H1 (cell line): ENCODE measurements around the gene ATP2C1. TPM values are rescaled to one million over a fixed set of nuclear protein-coding genes. Genes with fewer than 3 reads are reported as not detected.

ENCODE experiments used
- CTCF ChIA-PET: fragments of 300-600 bp; sonication (Branson Sonifier 250); formaldehyde crosslinking; loops from one replicate; lab custom pipeline; 2021; ENCODE audit not compliant: partially characterized antibody; lab: Charles Lee
- POLR2A ChIA-PET: fragments of 300-600 bp; sonication (Branson Sonifier 250); formaldehyde crosslinking; loops from one replicate; lab custom pipeline; 2021; ENCODE audit warnings: inconsistent platforms; ENCODE audit not compliant: partially characterized antibody; lab: Charles Lee
- DNase-seq, 2 experiments: peaks; one replicate each; pipeline versions ENCODE4 v3.0.0 to v3.0.0-alpha.2; 2010 to 2022; ENCODE audit warnings: low spot score in 2 of 2, low read depth in 1 of 2, mixed read lengths in 1 of 2
- FAIRE-seq: peaks from 2 replicates; lab custom pipeline; 2011; peaks lifted over from hg19 to GRCh38; lab: Jason Lieb, UNC
- H2AFZ ChIP-seq: 2 replicates; pipeline ENCODE4 v1.8.1; 2012; ENCODE audit warnings: low read length, inconsistent platforms
- H2AK5ac ChIP-seq: 2 replicates; pipeline ENCODE4 v1.6.1; 2013; ENCODE audit warnings: low read depth, low read length
- H2BK120ac ChIP-seq: replicated peaks from 2 replicates; pipeline ENCODE3; 2013; ENCODE audit warnings: low read depth, low read length, inconsistent platforms
- H2BK12ac ChIP-seq: 2 replicates; pipeline ENCODE4 v1.6.1; 2013; ENCODE audit warnings: low read depth, low read length
- H2BK15ac ChIP-seq: 2 replicates; pipeline ENCODE4 v1.6.1; 2013; ENCODE audit warnings: low read length
- H2BK20ac ChIP-seq: 2 replicates; pipeline ENCODE4 v1.6.1; 2013; ENCODE audit warnings: low read length
- H2BK5ac ChIP-seq: 2 replicates; pipeline ENCODE4 v1.6.1; 2013; ENCODE audit warnings: low read depth, low read length
- H3K14ac ChIP-seq: 2 replicates; pipeline ENCODE4 v1.6.1; 2013; ENCODE audit warnings: inconsistent platforms; ENCODE audit not compliant: insufficient read length
- H3K18ac ChIP-seq: 2 replicates; pipeline ENCODE4 v1.6.1; 2013; ENCODE audit warnings: low read length; ENCODE audit errors: extremely low read depth
- H3K23ac ChIP-seq: 2 replicates; pipeline ENCODE4 v1.6.1; 2013; ENCODE audit warnings: inconsistent platforms; ENCODE audit not compliant: insufficient read length
- H3K23me2 ChIP-seq: 2 replicates; pipeline ENCODE4 v1.6.1; 2013; ENCODE audit warnings: low read depth, low read length
- H3K27ac ChIP-seq: 2 replicates; pipeline ENCODE4 v1.6.1; 2011; ENCODE audit warnings: low read depth, low read length, inconsistent platforms
- H3K27me3 ChIP-seq, 4 experiments: replicated peaks in 1 of 4; 1 replicate in 1 of 4; 2 replicates in 3 of 4; pipeline versions ENCODE4 v1.6.1 to v1.8.1; 2011 to 2013; ENCODE audit warnings: low read length in 3 of 4, mild to moderate bottlenecking in 3 of 4, inconsistent platforms in 2 of 4, mixed read lengths in 2 of 4, moderate library complexity in 1 of 4; ENCODE audit not compliant: control insufficient read depth in 3 of 4, insufficient read depth in 3 of 4; ENCODE audit errors: extremely low read depth in 1 of 4
- H3K36me3 ChIP-seq, 4 experiments: 2 replicates each; pipeline versions ENCODE4 v1.6.1 to v1.8.1; 2011 to 2013; ENCODE audit warnings: mild to moderate bottlenecking in 4 of 4, low read length in 3 of 4, moderate library complexity in 2 of 4, control low read depth in 1 of 4, inconsistent platforms in 1 of 4; ENCODE audit not compliant: insufficient read depth in 4 of 4, control insufficient read depth in 2 of 4
- H3K4ac ChIP-seq: replicated peaks from 2 replicates; pipeline ENCODE3; 2013; ENCODE audit warnings: low read length, low read depth, mixed read lengths, inconsistent platforms; ENCODE audit not compliant: insufficient read length
- H3K4me1 ChIP-seq, 4 experiments: replicated peaks in 1 of 4; 1 replicate in 1 of 4; 2 replicates in 3 of 4; pipeline versions ENCODE4 v1.6.1 to v1.8.1; 2011 to 2013; ENCODE audit warnings: low read length in 3 of 4, inconsistent platforms in 2 of 4, mixed read lengths in 1 of 4; ENCODE audit not compliant: insufficient read depth in 4 of 4, control insufficient read depth in 3 of 4
- H3K4me2 ChIP-seq, 2 experiments: 2 replicates each; pipeline versions ENCODE4 v1.6.1 to v1.8.1; 2011 to 2013; ENCODE audit warnings: low read depth in 2 of 2, low read length in 2 of 2, control low read depth in 1 of 2, inconsistent platforms in 1 of 2, mild to moderate bottlenecking in 1 of 2; ENCODE audit not compliant: insufficient read depth in 1 of 2
- H3K4me3 ChIP-seq, 4 experiments: fragments of 200-600, 300-600 bp in 1 of 4; sonication (generic), shearing (Covaris generic), sonication (Bioruptor Twin) in 1 of 4; 2 replicates each; pipeline versions ENCODE4 v1.5.1 to v1.8.1; 2011 to 2016; ENCODE audit warnings: low read length in 4 of 4, low read depth in 3 of 4, control low read depth in 2 of 4, inconsistent platforms in 2 of 4, mild to moderate bottlenecking in 2 of 4, mixed read lengths in 1 of 4, moderate library complexity in 1 of 4; ENCODE audit not compliant: insufficient read depth in 2 of 4; ENCODE audit errors: extremely low read depth in 1 of 4
- H3K56ac ChIP-seq: replicated peaks from 2 replicates; pipeline ENCODE3; 2013; ENCODE audit warnings: low read depth, mild to moderate bottlenecking, mixed read lengths, low read length, inconsistent platforms; ENCODE audit not compliant: insufficient read length
- H3K79me1 ChIP-seq: 2 replicates; pipeline ENCODE4 v1.6.1; 2013; ENCODE audit warnings: low read depth, low read length, control low read depth
- H3K79me2 ChIP-seq, 2 experiments: 2 replicates each; pipeline versions ENCODE4 v1.6.1 to v1.8.1; 2012 to 2013; ENCODE audit warnings: low read length in 2 of 2, mild to moderate bottlenecking in 2 of 2, inconsistent platforms in 1 of 2; ENCODE audit not compliant: insufficient read depth in 2 of 2, control insufficient read depth in 1 of 2
- H3K9ac ChIP-seq, 4 experiments: replicated peaks in 1 of 4; 1 replicate in 1 of 4; 2 replicates in 3 of 4; pipeline versions ENCODE4 v1.6.1 to v1.8.1; 2011 to 2013; ENCODE audit warnings: low read depth in 3 of 4, low read length in 3 of 4, control low read depth in 2 of 4, mild to moderate bottlenecking in 2 of 4, moderate library complexity in 2 of 4, inconsistent platforms in 1 of 4; ENCODE audit errors: extremely low read depth in 1 of 4
- H3K9me3 ChIP-seq, 2 experiments: 2 replicates each; pipeline versions ENCODE4 v1.6.1 to v1.8.1; 2012 to 2013; ENCODE audit warnings: mild to moderate bottlenecking in 2 of 2, moderate library complexity in 2 of 2, control low read depth in 1 of 2, inconsistent platforms in 1 of 2, low read depth in 1 of 2, low read length in 1 of 2, mixed read lengths in 1 of 2; ENCODE audit not compliant: insufficient read depth in 2 of 2
- H4K20me1 ChIP-seq, 2 experiments: replicated peaks in 1 of 2; 2 replicates each; pipeline versions ENCODE3 to v1.8.1; 2011 to 2013; ENCODE audit warnings: inconsistent platforms in 2 of 2, low read length in 2 of 2, mild to moderate bottlenecking in 1 of 2; ENCODE audit not compliant: insufficient read depth in 2 of 2, control insufficient read depth in 1 of 2
- H4K5ac ChIP-seq: 2 replicates; pipeline ENCODE4 v1.6.1; 2013; ENCODE audit warnings: low read length, low read depth, mixed read lengths, inconsistent platforms; ENCODE audit not compliant: insufficient read length
- H4K8ac ChIP-seq: 2 replicates; pipeline ENCODE4 v1.8.0; 2013; ENCODE audit warnings: mild to moderate bottlenecking, moderate library complexity, low read length, inconsistent platforms; ENCODE audit not compliant: insufficient read depth; ENCODE audit errors: extremely low read depth
- H4K91ac ChIP-seq: replicated peaks from 2 replicates; pipeline ENCODE3; 2013; ENCODE audit warnings: low read length, mixed read lengths, inconsistent platforms; ENCODE audit not compliant: insufficient read length
- ASH2L ChIP-seq: fragments of 200-600, 300-600 bp; sonication (generic); IDR thresholded peaks from one replicate; pipeline ENCODE4 v1.7.1; 2017; ENCODE audit warnings: low read length
- BCL11A ChIP-seq, 2 experiments: IDR thresholded peaks; one replicate each; pipeline ENCODE4 v1.6.1; 2011; ENCODE audit warnings: low read depth in 2 of 2, low read length in 2 of 2, mild to moderate bottlenecking in 2 of 2
- EGR1 ChIP-seq: IDR thresholded peaks from 2 replicates; pipeline ENCODE4 v1.6.1; 2011; ENCODE audit warnings: low read depth, low read length, borderline replicate concordance
- POLR2AphosphoS5 ChIP-seq: IDR thresholded peaks from 2 replicates; pipeline ENCODE4 v1.6.1; 2011; ENCODE audit warnings: low read depth, low read length
- SP4 ChIP-seq: IDR thresholded peaks from 2 replicates; pipeline ENCODE4 v1.6.1; 2012; ENCODE audit warnings: low read length, inconsistent platforms
- TBP ChIP-seq: IDR thresholded peaks from 2 replicates; pipeline ENCODE4 v1.6.1; 2011; ENCODE audit warnings: low read depth, low read length, improper control_type of control experiment
- TEAD4 ChIP-seq: IDR thresholded peaks from 2 replicates; pipeline ENCODE4 v1.6.1; 2012; ENCODE audit warnings: low read depth, low read length, inconsistent platforms, mixed read lengths
- polyA plus RNA-seq, 7 experiments: library from polyadenylated mRNA; depleted of rRNA in 3 of 7; stranded (reverse) in 5 of 7; unstranded in 2 of 7; fragments of >200 nt in 5 of 7; fragments of 200-250 nt in 2 of 7; gene quantifications; 1 replicate in 5 of 7; 2 replicates in 1 of 7; 4 replicates in 1 of 7; pipeline versions ENCODE4 v1.2.1 to v1.2.3, GENCODE V29; 2011 to 2013; ENCODE audit warnings: missing spikeins in 2 of 7, mixed read lengths in 2 of 7
- total RNA-seq: library from RNA; stranded (reverse); fragmentation: NEBNext Ultra II Directional; extraction: Animal tissue kit (Norgen Biotek cat#: 25700); gene quantifications from 2 replicates; pipeline ENCODE4 v1.2.1, GENCODE V29; 2021
- TF ChIP-seq, protein P1 (sequence below): IDR thresholded peaks from 2 replicates; pipeline ENCODE4 v1.6.1; 2012; ENCODE audit warnings: low read length, inconsistent platforms

Gene ATP2C1
- total and polyA plus RNA-seq, 2 of the 8 experiments (the other 6 are each of a cell fraction or from before 2014, with no cell fraction given), result 50.7 to 68.5 TPM

DNA sequence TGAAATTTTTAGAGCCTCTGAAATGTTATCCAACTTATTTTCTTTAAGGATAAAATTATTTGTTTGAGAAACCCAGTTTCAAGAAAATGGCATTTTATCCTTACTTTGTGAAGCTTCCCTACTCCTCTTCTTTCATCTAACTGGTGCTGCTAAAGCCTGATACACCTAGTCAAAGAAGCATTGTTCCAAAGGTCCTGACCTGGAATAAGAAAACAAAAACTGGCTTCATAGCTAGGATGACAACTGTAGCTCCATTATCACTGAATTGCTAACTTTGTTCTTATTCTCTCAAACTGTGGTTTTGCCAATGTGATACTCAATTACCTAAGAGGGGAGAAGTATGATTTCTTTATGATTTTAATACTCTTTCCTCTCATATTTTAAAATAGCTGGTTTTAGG, 27.6 kb upstream of the ATP2C1 start:
- H3K4me3 ChIP-seq, result no peak overlapping the region
- TF ChIP-seq POLR2AphosphoS5 (no peak), EGR1 (no peak), TBP (no peak), TEAD4 (no peak), ASH2L (no peak), BCL11A (IDR thresholded peaks at IDR 0.05; ENCODE audit: low read depth in 2 of 2, low read length in 2 of 2) (no peak), SP4 (no peak)
- TF ChIP-seq, protein P1, sequence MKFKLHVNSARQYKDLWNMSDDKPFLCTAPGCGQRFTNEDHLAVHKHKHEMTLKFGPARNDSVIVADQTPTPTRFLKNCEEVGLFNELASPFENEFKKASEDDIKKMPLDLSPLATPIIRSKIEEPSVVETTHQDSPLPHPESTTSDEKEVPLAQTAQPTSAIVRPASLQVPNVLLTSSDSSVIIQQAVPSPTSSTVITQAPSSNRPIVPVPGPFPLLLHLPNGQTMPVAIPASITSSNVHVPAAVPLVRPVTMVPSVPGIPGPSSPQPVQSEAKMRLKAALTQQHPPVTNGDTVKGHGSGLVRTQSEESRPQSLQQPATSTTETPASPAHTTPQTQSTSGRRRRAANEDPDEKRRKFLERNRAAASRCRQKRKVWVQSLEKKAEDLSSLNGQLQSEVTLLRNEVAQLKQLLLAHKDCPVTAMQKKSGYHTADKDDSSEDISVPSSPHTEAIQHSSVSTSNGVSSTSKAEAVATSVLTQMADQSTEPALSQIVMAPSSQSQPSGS, result no peak
- H3K36me3 ChIP-seq, result no peaks in the 10 kb centered on the region
- no peaks in the 10 kb centered on the region for H3K27me3 ChIP-seq
- no peaks in the 10 kb centered on the region for H3K79me1 ChIP-seq
- no peak overlapping the region for H3K56ac ChIP-seq
- no peak for DNase-seq
- H2BK12ac ChIP-seq, result no peak overlapping the region
- H3K23me2 ChIP-seq, result no peaks in the 10 kb centered on the region
- no peak overlapping the region for H2AFZ ChIP-seq
- no peak overlapping the region for H3K4me2 ChIP-seq
- H4K91ac ChIP-seq, result no peak overlapping the region
- POLR2A ChIA-PET, result no interaction called here
- CTCF ChIA-PET, result no interaction called here
- no peaks in the 10 kb centered on the region for H3K4me1 ChIP-seq
- peaks cover 5 to 6% of the 10 kb centered on the region in 2 experiments; a peak in 3 of 4 replicates for H3K9me3 ChIP-seq
- H2BK120ac ChIP-seq, result no peak overlapping the region
- no peaks in the 10 kb centered on the region for H4K20me1 ChIP-seq
- no peak overlapping the region for H4K5ac ChIP-seq
- H2BK15ac ChIP-seq, result no peak overlapping the region
- H3K27ac ChIP-seq, result no peak overlapping the region
- no peak overlapping the region for H3K23ac ChIP-seq
- no peak overlapping the region for H3K18ac ChIP-seq
- H3K79me2 ChIP-seq, result no peaks in the 10 kb centered on the region
- H3K4ac ChIP-seq, result no peak overlapping the region
- H2BK5ac ChIP-seq, result no peak overlapping the region
- no peak overlapping the region for H2AK5ac ChIP-seq
- no peak for FAIRE-seq
- no peak overlapping the region for H2BK20ac ChIP-seq
- no peak overlapping the region for H3K14ac ChIP-seq
- no peak overlapping the region for H4K8ac ChIP-seq
- H3K9ac ChIP-seq, result no peak overlapping the region
